K562 (cell line): ENCODE results near the gene ABCG2. TPM values are rescaled to one million over a fixed set of nuclear protein-coding genes. Genes with fewer than 3 reads are reported as not detected.

Experiments used
- ATAC-seq: fragments of 200-7000 bp; cut with Tn5 transposase; 3 replicates; pipeline ENCODE4 v1.9.1; 2020; ENCODE audit warnings: moderate library complexity
- BruUV-seq: library from RNA; stranded (reverse); fragments of 400-500 nt; replicated peaks from 2 replicates; lab custom pipeline; 2021; lab: Mats Ljungman, UMichigan
- CTCF ChIA-PET: fragments of 300-600 bp; formaldehyde crosslinking; extraction: SDS; loops from one replicate; lab custom pipeline; 2021; ENCODE audit warnings: low intra/inter-chr PET ratio; lab: Yijun Ruan, JAX
- POLR2A ChIA-PET: fragments of 300-600, 350-650 bp; sonication (Branson Sonifier 250); formaldehyde crosslinking; extraction: SDS; loops from one replicate; lab custom pipeline; 2021; ENCODE audit warnings: antibody characterized with exemption, inconsistent platforms; lab: Yijun Ruan, JAX
- DNase-seq, 4 experiments: peaks; one replicate each; pipeline versions ENCODE4 v3.0.0 to v3.0.0-alpha.2; 2011 to 2018; ENCODE audit warnings: low spot score in 3 of 4, mixed read lengths in 3 of 4; ENCODE audit errors: extremely low read depth in 1 of 4
- FAIRE-seq: peaks from 2 replicates; lab custom pipeline; 2011; peaks lifted over from hg19 to GRCh38; lab: Jason Lieb, UNC
- H2AFZ ChIP-seq: 2 replicates; pipeline ENCODE4 v1.6.0; 2011; ENCODE audit warnings: low read depth, low read length, control low read depth, inconsistent platforms
- H3K27ac ChIP-seq: fragments of 200-600 bp; 3 replicates; pipeline ENCODE4 v1.8.0; 2011; ENCODE audit warnings: low read depth, mild to moderate bottlenecking, control low read depth, inconsistent platforms, low read length, moderate library complexity, mixed read lengths; ENCODE audit errors: extremely low read depth
- H3K27me3 ChIP-seq, 2 experiments: fragments of 300-600 bp in 1 of 2; 2 replicates in 1 of 2; 3 replicates in 1 of 2; pipeline versions ENCODE4 v1.6.0 to v1.8.0; 2011; ENCODE audit warnings: inconsistent platforms in 2 of 2, low read length in 2 of 2, mild to moderate bottlenecking in 1 of 2, mixed read lengths in 1 of 2, moderate library complexity in 1 of 2; ENCODE audit not compliant: control insufficient read depth in 2 of 2, insufficient read depth in 2 of 2
- H3K36me3 ChIP-seq: fragments of 300-600 bp; 3 replicates; pipeline ENCODE4 v1.8.0; 2011; ENCODE audit warnings: mild to moderate bottlenecking, low read length, inconsistent platforms; ENCODE audit not compliant: control insufficient read depth, insufficient read depth
- H3K4me1 ChIP-seq, 2 experiments: fragments of 200-600 bp in 1 of 2; replicated peaks in 1 of 2; 2 replicates in 1 of 2; 3 replicates in 1 of 2; pipeline versions ENCODE4 v1.5.1 to v1.8.0; 2011; ENCODE audit warnings: inconsistent platforms in 2 of 2, low read length in 2 of 2, mild to moderate bottlenecking in 1 of 2, mixed read lengths in 1 of 2, moderate library complexity in 1 of 2; ENCODE audit not compliant: control insufficient read depth in 2 of 2, insufficient read depth in 2 of 2
- H3K4me2 ChIP-seq: 2 replicates; pipeline ENCODE4 v1.6.1; 2011; ENCODE audit warnings: low read length, control low read depth, inconsistent platforms, mixed read lengths; ENCODE audit not compliant: insufficient read depth
- H3K4me3 ChIP-seq: fragments of 200-600 bp; sonication (generic), shearing (Covaris generic); 2 replicates; pipeline ENCODE4 v1.5.1; 2016; ENCODE audit warnings: control low read depth, inconsistent platforms
- H3K79me2 ChIP-seq: fragments of 200-600 bp; 3 replicates; pipeline ENCODE4 v1.8.0; 2011; ENCODE audit warnings: low read length, inconsistent platforms; ENCODE audit not compliant: control insufficient read depth, insufficient read depth
- H3K9ac ChIP-seq, 2 experiments: 2 replicates each; pipeline versions ENCODE4 v1.6.0 to v1.6.1; 2011; ENCODE audit warnings: low read depth in 2 of 2, low read length in 2 of 2, control low read depth in 1 of 2, inconsistent platforms in 1 of 2, mild to moderate bottlenecking in 1 of 2, mixed read lengths in 1 of 2; ENCODE audit not compliant: insufficient read depth in 1 of 2
- H3K9me1 ChIP-seq: one replicate; pipeline ENCODE4 v1.6.0; 2011; ENCODE audit warnings: inconsistent platforms, mild to moderate bottlenecking, low read length, moderate library complexity; ENCODE audit not compliant: control insufficient read depth, insufficient read depth
- H3K9me3 ChIP-seq: replicated peaks from 2 replicates; pipeline ENCODE4 v1.5.1; 2011; ENCODE audit warnings: low read depth, low read length, inconsistent platforms; ENCODE audit not compliant: control insufficient read depth, insufficient read depth
- H4K20me1 ChIP-seq: replicated peaks from 2 replicates; pipeline ENCODE4 v1.6.1; 2011; ENCODE audit warnings: low read length, inconsistent platforms, mixed read lengths; ENCODE audit not compliant: control insufficient read depth, insufficient read depth
- C11orf30 ChIP-seq: fragments of 450-650 bp; IDR thresholded peaks from 2 replicates; pipeline ENCODE4 v1.6.1; 2016; ENCODE audit warnings: low read depth, mild to moderate bottlenecking
- CREM ChIP-seq: IDR thresholded peaks from 2 replicates; pipeline ENCODE4 v1.6.1; 2014; ENCODE audit warnings: antibody characterized with exemption, low read depth
- HDAC6 ChIP-seq: IDR thresholded peaks from 2 replicates; pipeline ENCODE4 v1.6.1; 2012; ENCODE audit warnings: low read depth, mild to moderate bottlenecking, control low read depth, inconsistent platforms, low read length, moderate library complexity
- MAFF ChIP-seq: IDR thresholded peaks from 2 replicates; pipeline ENCODE4 v1.6.1; 2012; ENCODE audit warnings: low read length, improper control_type of control experiment
- MAFG ChIP-seq: fragments of 450-650 bp; conservative IDR thresholded peaks from 2 replicates; pipeline ENCODE4 v1.6.1; 2016; ENCODE audit warnings: missing genetic modification characterization, missing compliant biosample characterization
- MAFK ChIP-seq: IDR thresholded peaks from 2 replicates; pipeline ENCODE4 v1.6.1; 2011; ENCODE audit warnings: low read length, improper control_type of control experiment
- POLR2A ChIP-seq: fragments of 450-650 bp; conservative IDR thresholded peaks from 2 replicates; pipeline ENCODE4 v1.6.1; 2016
- TEAD4 ChIP-seq, 2 experiments: sonication (generic) in 1 of 2; formaldehyde crosslinking in 1 of 2; IDR thresholded peaks; 2 replicates each; pipeline versions ENCODE4 v1.6.1 to v1.8.0; 2012 to 2022; ENCODE audit warnings: borderline replicate concordance in 1 of 2, inconsistent platforms in 1 of 2, low read length in 1 of 2, mild to moderate bottlenecking in 1 of 2, missing genetic modification reagents in 1 of 2
- ZNF316 ChIP-seq: fragments of 450-650 bp; IDR thresholded peaks from 2 replicates; pipeline ENCODE4 v1.6.1; 2016
- ZNF57 ChIP-seq: fragments of 450-650 bp; formaldehyde crosslinking; IDR thresholded peaks from 2 replicates; pipeline ENCODE4 v1.4.0; 2020; ENCODE audit warnings: mild to moderate bottlenecking, moderate library complexity
- WGBS: fragments of 100-300 bp; shearing (Covaris generic); methylation state at CpG from one replicate; pipeline ENCODE4 v1.1.6; 2016; ENCODE audit warnings: low coverage, mixed read lengths; ENCODE audit not compliant: insufficient coverage; ENCODE audit errors: missing lambda C conversion rate; 5-methylcytosine and 5-hydroxymethylcytosine counted together
- in situ Hi-C: fragments of 300-500 bp; cut with MboI; formaldehyde crosslinking; loops from 4 replicates; pipeline ENCODE4 v1.15.0; 2018; ENCODE audit warnings: inconsistent platforms, mixed read lengths
- intact Hi-C: fragments of 100-400 bp; cut with micrococcal nuclease; formaldehyde crosslinking; loops from 2 replicates; pipeline ENCODE4 v1.14.2; 2022
- polyA plus RNA-seq, 8 experiments: library from polyadenylated mRNA; depleted of rRNA in 4 of 8; stranded (reverse) in 5 of 8; unstranded in 3 of 8; fragments of >200 nt; fragmentation: Nextera tagmentation in 2 of 8; fragmentation: Illumina TruSeq in 1 of 8; extraction: Ambion mirVana in 2 of 8; extraction: Trizol in 1 of 8; gene quantifications; 2 replicates each; pipeline versions ENCODE4 v1.2.1 to v1.2.3, GENCODE V29; 2011 to 2014; ENCODE audit warnings: inconsistent platforms in 1 of 8, missing spikeins in 1 of 8
- total RNA-seq, 7 experiments: library from RNA; depleted of rRNA in 6 of 7; stranded (reverse); fragments of >200 nt in 6 of 7; fragmentation: Illumina TruSeq in 2 of 7; extraction: Trizol in 2 of 7; gene quantifications; 2 replicates each; pipeline versions ENCODE4 v1.2.1 to v1.2.3, GENCODE V29; 2011 to 2021; ENCODE audit warnings: low replicate concordance in 1 of 7
- TF ChIP-seq, protein P1 (sequence below), 2 experiments: fragments of 450-650 bp; conservative IDR thresholded peaks; 2 replicates each; pipeline ENCODE4 v1.6.1; 2017; ENCODE audit warnings: mild to moderate bottlenecking in 2 of 2, moderate library complexity in 2 of 2
- TF ChIP-seq, protein P2 (sequence below): fragments of 450-650 bp; formaldehyde crosslinking; IDR thresholded peaks from 2 replicates; pipeline ENCODE4 v1.4.0; 2020; ENCODE audit warnings: mild to moderate bottlenecking, mixed read lengths
- TF ChIP-seq, protein P3 (sequence below): fragments of 450-650 bp; formaldehyde crosslinking; IDR thresholded peaks from 2 replicates; pipeline ENCODE4 v1.4.0; 2020; ENCODE audit warnings: mild to moderate bottlenecking, moderate library complexity

The ABCG2 gene
- total and polyA plus RNA-seq, 9 of the 15 experiments (the other 6 are each of a cell fraction or from before 2014, with no cell fraction given) = 0.01 to 0.36 (median 0.11) TPM; not detected in 4

DNA sequence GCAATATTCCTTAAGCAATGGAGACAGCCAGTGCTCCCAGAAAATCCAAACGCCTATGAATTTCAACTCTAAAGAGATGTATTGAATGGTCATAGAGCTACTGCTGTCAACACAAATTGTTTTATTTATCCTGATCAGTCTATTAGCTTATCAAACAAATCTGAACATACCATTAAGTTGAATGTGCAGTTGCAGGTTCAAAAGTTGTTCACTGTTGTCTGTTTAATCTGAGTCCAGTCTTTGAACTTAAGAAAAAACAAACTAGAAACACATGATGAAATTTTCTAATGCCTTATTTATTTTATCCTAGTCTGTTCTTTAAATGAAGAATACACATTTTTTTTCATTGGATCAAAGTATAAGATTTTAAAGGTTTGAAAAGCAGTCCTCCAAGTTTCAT is 77.8 kb downstream of the ABCG2 start:
- no peak overlapping the region for H3K9ac ChIP-seq
- 0% methylated on average over 1 of the region's 1 CpG for WGBS
- H2AFZ ChIP-seq = no peak overlapping the region
- H3K4me1 ChIP-seq = no peaks in the 10 kb centered on the region
- H3K9me1 ChIP-seq = no peaks in the 10 kb centered on the region
- POLR2A ChIA-PET = no interaction called here
- H3K36me3 ChIP-seq = no peaks in the 10 kb centered on the region
- TF ChIP-seq TEAD4 (IDR thresholded peaks at IDR 0.05; ENCODE audit: low read length) (no peak), TEAD4 (CRISPR knock-in tag; IDR thresholded peaks at IDR 0.05; ENCODE audit: borderline replicate concordance) (no peak), HDAC6 (no peak)
- TF ChIP-seq, protein P1, sequence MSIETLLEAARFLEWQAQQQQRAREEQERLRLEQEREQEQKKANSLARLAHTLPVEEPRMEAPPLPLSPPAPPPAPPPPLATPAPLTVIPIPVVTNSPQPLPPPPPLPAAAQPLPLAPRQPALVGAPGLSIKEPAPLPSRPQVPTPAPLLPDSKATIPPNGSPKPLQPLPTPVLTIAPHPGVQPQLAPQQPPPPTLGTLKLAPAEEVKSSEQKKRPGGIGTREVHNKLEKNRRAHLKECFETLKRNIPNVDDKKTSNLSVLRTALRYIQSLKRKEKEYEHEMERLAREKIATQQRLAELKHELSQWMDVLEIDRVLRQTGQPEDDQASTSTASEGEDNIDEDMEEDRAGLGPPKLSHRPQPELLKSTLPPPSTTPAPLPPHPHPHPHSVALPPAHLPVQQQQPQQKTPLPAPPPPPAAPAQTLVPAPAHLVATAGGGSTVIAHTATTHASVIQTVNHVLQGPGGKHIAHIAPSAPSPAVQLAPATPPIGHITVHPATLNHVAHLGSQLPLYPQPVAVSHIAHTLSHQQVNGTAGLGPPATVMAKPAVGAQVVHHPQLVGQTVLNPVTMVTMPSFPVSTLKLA (conservative IDR thresholded peaks at IDR 0.05) = no peak
- TF ChIP-seq, all 486 proteins: peak for 0
- Histone ChIP-seq H3K27ac (no peak overlapping the region), H3K9me3 (no peaks in the 10 kb centered on the region), H4K20me1 (no peaks in the 10 kb centered on the region), H3K4me3 (no peak overlapping the region), H3K79me2 (no peaks in the 10 kb centered on the region), H3K4me2 (no peak overlapping the region), H3K27me3 (peaks cover 6 to 9% of the 10 kb centered on the region in 2 experiments; a peak in 2 of 5 replicates)
- CTCF ChIA-PET = no interaction called here
- intact Hi-C loops = no loop called here
- FAIRE-seq (no peak), DNase-seq (no peak), ATAC-seq (no peak)
- no TSS peak for BruUV-seq
- in situ Hi-C loops = no loop called here

DNA sequence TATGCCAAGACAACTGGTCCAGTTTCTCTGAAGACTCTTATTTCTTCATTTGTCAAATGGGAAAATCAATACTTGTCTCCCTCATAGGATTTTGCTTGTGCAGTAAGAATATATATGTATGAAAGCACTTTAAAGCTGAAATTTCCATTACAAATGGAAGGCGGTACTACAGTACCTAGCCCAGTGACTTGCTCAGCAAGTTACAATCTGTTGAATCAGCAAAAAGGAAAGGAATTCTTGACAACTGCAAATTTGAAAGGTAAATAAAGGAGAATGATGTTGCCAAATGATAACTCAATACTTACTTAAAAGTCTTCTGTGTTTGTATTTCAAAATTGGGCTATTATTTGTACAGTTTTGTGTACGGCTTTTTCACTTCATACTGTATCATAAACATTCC is 79.9 kb downstream of the ABCG2 start:
- no peaks in the 10 kb centered on the region for H3K36me3 ChIP-seq
- H3K4me1 ChIP-seq = no peaks in the 10 kb centered on the region
- ATAC-seq (no peak), FAIRE-seq (no peak), DNase-seq (no peak)
- H3K79me2 ChIP-seq = no peaks in the 10 kb centered on the region
- TF ChIP-seq MAFF = peak; percentile 80
- peak; percentile 80 for TF ChIP-seq MAFK
- no peak for TF ChIP-seq ZNF57 (CRISPR knock-in tag)
- TF ChIP-seq, protein P2, sequence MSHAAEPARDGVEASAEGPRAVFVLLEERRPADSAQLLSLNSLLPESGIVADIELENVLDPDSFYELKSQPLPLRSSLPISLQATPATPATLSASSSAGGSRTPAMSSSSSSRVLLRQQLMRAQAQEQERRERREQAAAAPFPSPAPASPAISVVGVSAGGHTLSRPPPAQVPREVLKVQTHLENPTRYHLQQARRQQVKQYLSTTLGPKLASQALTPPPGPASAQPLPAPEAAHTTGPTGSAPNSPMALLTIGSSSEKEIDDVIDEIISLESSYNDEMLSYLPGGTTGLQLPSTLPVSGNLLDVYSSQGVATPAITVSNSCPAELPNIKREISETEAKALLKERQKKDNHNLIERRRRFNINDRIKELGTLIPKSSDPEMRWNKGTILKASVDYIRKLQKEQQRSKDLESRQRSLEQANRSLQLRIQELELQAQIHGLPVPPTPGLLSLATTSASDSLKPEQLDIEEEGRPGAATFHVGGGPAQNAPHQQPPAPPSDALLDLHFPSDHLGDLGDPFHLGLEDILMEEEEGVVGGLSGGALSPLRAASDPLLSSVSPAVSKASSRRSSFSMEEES (CRISPR knock-in tag) = 0 out of 2 replicates have a peak, but pooled peaks have one; percentile 11
- peak; percentile 88 for TF ChIP-seq ZNF316
- peak; percentile 80 for TF ChIP-seq C11orf30
- TF ChIP-seq, protein P3, sequence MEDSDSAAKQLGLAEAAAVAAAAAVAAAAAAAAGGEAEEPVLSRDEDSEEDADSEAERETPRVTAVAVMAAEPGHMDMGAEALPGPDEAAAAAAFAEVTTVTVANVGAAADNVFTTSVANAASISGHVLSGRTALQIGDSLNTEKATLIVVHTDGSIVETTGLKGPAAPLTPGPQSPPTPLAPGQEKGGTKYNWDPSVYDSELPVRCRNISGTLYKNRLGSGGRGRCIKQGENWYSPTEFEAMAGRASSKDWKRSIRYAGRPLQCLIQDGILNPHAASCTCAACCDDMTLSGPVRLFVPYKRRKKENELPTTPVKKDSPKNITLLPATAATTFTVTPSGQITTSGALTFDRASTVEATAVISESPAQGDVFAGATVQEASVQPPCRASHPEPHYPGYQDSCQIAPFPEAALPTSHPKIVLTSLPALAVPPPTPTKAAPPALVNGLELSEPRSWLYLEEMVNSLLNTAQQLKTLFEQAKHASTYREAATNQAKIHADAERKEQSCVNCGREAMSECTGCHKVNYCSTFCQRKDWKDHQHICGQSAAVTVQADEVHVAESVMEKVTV = no peak
- no peak for TF ChIP-seq CREM
- peak; percentile 83 for TF ChIP-seq MAFG (tag)
- no peak for TF ChIP-seq POLR2A
- intact Hi-C loops (no loop called here), in situ Hi-C loops (no loop called here)
- H3K9me1 ChIP-seq = no peaks in the 10 kb centered on the region
- no peaks in the 10 kb centered on the region for H3K9me3 ChIP-seq
- POLR2A ChIA-PET = no interaction called here
- H4K20me1 ChIP-seq = no peaks in the 10 kb centered on the region
- H3K27ac ChIP-seq = no peak overlapping the region
- H3K9ac ChIP-seq = no peak overlapping the region
- BruUV-seq = no TSS peak
- H3K4me3 ChIP-seq = no peak overlapping the region
- WGBS = 0% methylated on average over 2 of the region's 2 CpGs
- H3K4me2 ChIP-seq = no peak overlapping the region
- no peak overlapping the region for H2AFZ ChIP-seq
- CTCF ChIA-PET = no interaction called here
- 0 out of 5 replicates have a peak, but pooled peaks cover 0 to 6% of the 10 kb centered on the region in 2 experiments for H3K27me3 ChIP-seq
